GM21737 (cell line): Measurements from ENCODE around the gene ETAA1.

Experiments
- ATAC-seq: cut with Tn5 transposase; IDR thresholded peaks from one replicate; pipeline ENCODE4 v1.9.1; 2021; ENCODE audit warnings: mild to moderate bottlenecking, moderate library complexity; ENCODE audit not compliant: unreplicated experiment

The ETAA1 gene

GRCh38 chr2:67436221-67436620 is 39.1 kb downstream of the ETAA1 start:
- no peak for ATAC-seq

DNA sequence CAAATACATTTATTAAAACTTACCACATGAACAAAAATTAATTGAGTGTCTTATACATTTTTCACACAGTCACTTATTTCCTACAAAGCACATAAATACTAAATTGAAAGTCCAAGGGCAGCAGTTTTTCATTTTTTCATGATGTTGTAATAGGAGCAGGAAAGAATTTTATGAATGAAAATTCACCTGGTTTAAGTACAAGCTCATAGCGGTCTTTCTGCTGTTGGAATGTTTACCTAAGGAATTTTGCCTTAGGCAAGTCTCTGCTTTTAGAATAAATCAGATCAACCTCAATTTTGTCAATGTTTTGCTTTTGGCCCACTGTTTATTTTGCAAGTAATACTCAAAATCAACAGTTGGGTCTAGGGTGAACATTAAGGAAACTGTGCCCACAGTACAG is 40.0 kb downstream of the ETAA1 start:
- no peak for ATAC-seq

DNA sequence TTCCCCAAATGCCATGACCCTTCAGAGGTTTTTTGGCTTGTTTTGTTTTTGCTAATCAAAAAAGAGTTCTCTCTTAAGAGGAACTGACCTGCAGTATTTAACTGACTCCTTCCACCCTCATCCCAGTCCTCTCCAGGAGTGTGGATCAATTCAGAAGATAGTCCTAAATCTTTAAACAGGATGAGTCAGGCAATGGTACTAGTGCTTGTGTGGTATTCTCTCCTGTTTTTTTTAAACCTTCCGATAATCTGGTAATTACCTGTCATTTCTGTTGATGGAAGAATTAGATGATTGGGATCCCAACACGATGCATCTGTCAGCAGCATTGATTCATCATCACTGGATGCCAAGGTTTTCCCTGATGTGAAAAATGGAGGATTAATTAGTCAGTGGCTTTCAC is 41.2 kb downstream of the ETAA1 start:
- no peak for ATAC-seq

DNA sequence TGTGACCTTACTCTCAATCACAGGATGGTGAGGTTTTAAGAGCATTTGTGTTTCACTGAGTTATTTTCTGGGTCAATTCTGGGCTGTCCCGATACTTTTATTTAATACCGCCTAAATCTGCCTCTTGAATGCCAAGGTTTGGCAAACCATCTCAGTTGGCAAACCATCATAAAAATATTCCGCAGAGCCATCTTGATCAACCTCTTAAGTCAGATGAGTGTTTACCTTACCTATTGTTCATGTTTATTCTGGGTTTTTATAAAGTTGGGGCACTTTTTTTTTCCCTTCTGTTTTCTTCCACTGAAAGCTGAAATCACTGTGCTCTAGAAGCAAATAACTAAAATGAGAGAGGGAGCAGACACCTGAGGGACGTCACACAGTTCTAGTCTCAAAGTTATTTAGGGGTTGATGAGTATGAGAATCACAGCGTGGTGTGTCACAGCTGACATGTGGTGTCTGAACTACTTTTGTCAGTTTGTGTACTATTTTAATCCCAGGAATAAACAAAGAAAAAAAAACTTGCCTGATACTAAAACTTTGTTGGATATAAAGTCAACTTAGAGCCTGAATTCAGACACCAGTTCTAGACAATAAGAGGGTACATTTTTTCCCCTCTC is 48.6 kb downstream of the ETAA1 start:
- no peak for ATAC-seq

DNA sequence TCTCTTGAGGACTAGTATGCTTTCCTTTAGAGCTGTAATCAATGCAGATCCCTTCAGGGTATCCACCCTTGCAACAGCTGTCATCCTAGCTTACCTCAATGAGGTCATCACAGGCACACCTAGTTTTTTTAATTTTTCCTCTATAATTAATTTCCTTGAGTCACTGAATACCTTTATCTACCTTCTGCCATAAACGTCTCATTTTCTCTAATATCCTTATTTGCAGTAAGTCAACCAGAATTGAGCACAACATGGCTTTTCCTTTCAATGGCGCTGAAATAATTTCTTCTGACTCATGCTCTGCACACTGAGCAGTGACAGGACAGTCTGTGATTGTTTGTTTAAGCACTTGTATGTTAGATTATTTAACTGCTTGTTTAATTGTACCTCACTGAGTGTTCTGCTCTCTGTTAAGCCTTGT is 49.4 kb downstream of the ETAA1 start:
- ATAC-seq, result no peak

GRCh38 chr2:67448648-67449047 is 51.5 kb downstream of the ETAA1 start:
- no peak for ATAC-seq

GRCh38 chr2:67451086-67451832 is 54.1 kb downstream of the ETAA1 start:
- ATAC-seq, result no peak

DNA sequence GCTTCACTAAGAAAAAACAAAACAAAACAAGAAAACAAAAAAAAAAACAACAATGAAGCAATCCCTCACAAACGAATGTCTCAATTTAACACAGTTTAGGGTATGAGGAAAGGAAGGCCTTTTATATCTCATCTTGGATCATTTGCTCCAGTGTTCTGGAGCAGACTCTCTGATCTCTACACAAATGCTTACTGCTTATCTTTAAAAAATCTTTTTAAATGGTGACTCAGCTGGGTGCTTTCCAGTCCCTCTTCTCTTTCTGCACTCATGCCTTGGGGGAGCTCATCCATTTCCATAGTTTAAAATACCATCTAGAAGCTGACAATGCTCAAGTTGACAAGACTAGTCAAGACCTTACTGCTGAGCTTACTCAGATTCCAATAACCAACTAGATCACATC is 56.2 kb downstream of the ETAA1 start:
- ATAC-seq, result no peak

DNA sequence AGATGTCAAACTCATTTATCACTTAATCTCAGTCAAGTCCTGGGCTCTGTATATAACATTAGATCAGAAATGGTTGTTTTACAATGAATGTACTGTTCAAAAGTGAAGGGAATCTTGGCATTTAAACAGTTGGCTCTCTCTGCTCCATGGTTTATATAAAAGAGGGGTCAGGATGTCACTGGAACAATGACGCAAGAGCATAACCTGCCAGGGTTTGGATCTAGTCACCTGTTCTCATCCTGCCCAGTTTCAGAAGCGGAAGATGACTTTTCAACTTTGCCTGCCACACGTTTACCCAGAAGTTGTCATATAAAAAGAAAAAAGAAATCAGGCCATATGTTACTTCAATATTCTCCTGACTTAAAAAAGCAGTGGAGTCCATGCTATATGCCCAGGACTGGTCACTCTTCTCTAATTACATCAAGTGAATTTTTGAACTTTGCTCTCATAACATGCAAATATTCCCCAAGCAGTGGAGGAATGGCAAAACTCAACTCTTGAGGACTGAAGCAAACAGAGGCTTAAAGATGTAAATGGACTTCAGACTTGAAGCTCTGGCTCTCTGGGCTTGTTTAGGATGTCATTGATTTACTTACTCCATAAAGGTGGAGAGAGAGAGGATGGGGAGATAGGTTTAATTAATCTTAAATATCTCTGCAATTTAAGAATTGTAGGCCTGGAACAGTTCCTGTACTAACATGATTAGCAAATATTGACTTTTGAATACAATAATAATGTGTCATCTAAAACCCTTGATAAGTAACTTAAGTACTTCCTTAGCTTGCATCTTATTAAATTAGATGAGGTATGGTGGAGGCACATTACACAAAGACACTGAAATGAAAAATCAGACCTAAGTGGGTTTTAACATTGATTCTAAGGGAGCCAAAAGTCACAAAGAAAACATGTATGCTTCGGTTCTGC is 58.3 kb downstream of the ETAA1 start:
- ATAC-seq, result no peak

- no peak for ATAC-seq
Observed at GRCh38 chr2:67456428-67456827, 59.3 kb downstream of the ETAA1 start.

DNA sequence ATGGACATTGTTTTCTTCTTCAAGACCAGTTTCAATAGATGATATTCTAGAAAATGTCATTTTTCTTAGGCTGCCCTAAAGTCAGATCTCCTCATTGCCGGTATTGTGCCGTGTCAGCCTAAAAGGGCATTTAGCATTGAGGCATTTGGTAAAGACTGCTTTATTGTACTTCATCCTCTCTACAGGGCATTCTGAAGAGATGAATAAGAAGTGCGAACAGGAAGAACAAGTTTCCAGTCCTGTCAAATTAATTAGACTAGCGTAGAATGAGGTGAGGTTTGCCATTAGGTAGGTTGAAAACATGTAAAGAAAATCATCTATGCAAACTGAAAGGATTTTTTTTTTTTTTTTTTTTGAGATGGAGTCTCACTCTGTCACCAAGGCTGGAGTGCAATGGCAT is 60.6 kb downstream of the ETAA1 start:
- ATAC-seq, result no peak

DNA sequence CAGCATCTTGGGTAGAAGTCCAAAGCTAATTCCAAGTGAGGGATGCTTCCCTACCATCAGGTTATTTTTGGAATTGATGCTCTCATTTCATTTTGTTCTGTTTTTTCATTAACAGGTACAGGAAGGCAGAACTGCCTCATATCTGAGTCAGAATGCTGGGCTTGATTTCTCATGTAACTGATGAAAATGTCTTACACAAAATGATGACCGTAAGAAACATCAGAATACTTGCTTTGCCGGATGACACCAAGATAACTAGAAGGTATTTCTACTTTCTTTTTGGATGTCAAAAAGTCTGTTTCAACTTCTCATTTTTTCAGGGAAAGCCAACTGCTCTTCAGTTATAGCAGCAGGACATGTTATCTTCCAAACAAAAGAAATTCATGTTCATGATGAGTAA is 62.6 kb downstream of the ETAA1 start:
- ATAC-seq, result no peak
